GM23248 (cell line): Measurements from ENCODE around the gene ANO2. TPM values are rescaled to one million over a fixed set of nuclear protein-coding genes. Genes with fewer than 3 reads are reported as not detected.

Experiments
- DNase-seq: peaks from one replicate; pipeline ENCODE4 v3.0.0-alpha.2; 2015
- H2AFZ ChIP-seq: fragments of 200-600 bp; sonication (generic); 2 replicates; pipeline ENCODE4 v1.6.1; 2016; ENCODE audit warnings: antibody characterized with exemption
- H3F3A ChIP-seq: fragments of 200-600 bp; sonication (generic); 2 replicates; pipeline ENCODE4 v1.6.1; 2016; ENCODE audit warnings: mild to moderate bottlenecking, antibody characterized with exemption, mixed run types; ENCODE audit not compliant: insufficient read depth
- H3K27ac ChIP-seq: fragments of 200-600 bp; sonication (generic); 2 replicates; pipeline ENCODE4 v1.5.1; 2016; ENCODE audit warnings: mild to moderate bottlenecking
- H3K27me3 ChIP-seq: fragments of 200-600 bp; sonication (generic); replicated peaks from 2 replicates; pipeline ENCODE4 v1.6.1; 2016; ENCODE audit warnings: mild to moderate bottlenecking; ENCODE audit not compliant: insufficient read depth
- H3K36me3 ChIP-seq: fragments of 200-600 bp; sonication (generic); 2 replicates; pipeline ENCODE4 v1.6.1; 2016; ENCODE audit warnings: low read depth, mild to moderate bottlenecking
- H3K4me1 ChIP-seq: fragments of 200-600 bp; sonication (generic); 2 replicates; pipeline ENCODE4 v1.6.1; 2016; ENCODE audit warnings: mild to moderate bottlenecking; ENCODE audit not compliant: insufficient read depth
- H3K4me2 ChIP-seq: fragments of 200-600 bp; sonication (generic); one replicate; pipeline ENCODE4 v1.6.1; 2016; ENCODE audit warnings: mild to moderate bottlenecking; ENCODE audit not compliant: unreplicated experiment
- H3K4me3 ChIP-seq: fragments of 200-600 bp; sonication (generic); 2 replicates; pipeline ENCODE4 v1.5.1; 2016; ENCODE audit warnings: mild to moderate bottlenecking
- H3K79me2 ChIP-seq: fragments of 200-600 bp; sonication (generic); 2 replicates; pipeline ENCODE4 v1.6.1; 2016; ENCODE audit warnings: mild to moderate bottlenecking; ENCODE audit not compliant: insufficient read depth
- H3K9ac ChIP-seq: fragments of 200-600 bp; sonication (generic); 2 replicates; pipeline ENCODE4 v1.6.1; 2016; ENCODE audit warnings: mild to moderate bottlenecking
- H3K9me2 ChIP-seq: fragments of 200-600 bp; sonication (generic); 2 replicates; pipeline ENCODE4 v1.6.1; 2016; ENCODE audit warnings: mixed run types, mild to moderate bottlenecking, moderate library complexity; ENCODE audit not compliant: insufficient read depth
- H3K9me3 ChIP-seq: fragments of 200-600 bp; sonication (generic); one replicate; pipeline ENCODE4 v1.6.1; 2017; ENCODE audit warnings: low read depth
- H4K20me1 ChIP-seq: fragments of 200-600 bp; sonication (generic); 2 replicates; pipeline ENCODE4 v1.6.0; 2016; ENCODE audit not compliant: insufficient read depth
- EZH2 ChIP-seq: fragments of 200-600 bp; sonication (generic); IDR thresholded peaks from 2 replicates; pipeline ENCODE4 v1.6.1; 2018; ENCODE audit warnings: antibody characterized with exemption, mild to moderate bottlenecking; ENCODE audit not compliant: insufficient read depth, poor library complexity, severe bottlenecking
- EZH2phosphoT487 ChIP-seq: fragments of 200-600 bp; sonication (generic); IDR thresholded peaks from 2 replicates; pipeline ENCODE4 v1.6.1; 2018; ENCODE audit warnings: antibody characterized with exemption, moderate library complexity, mild to moderate bottlenecking, low read depth; ENCODE audit not compliant: insufficient read depth
- WGBS, 2 experiments: methylation state at CpG; one replicate each; pipeline ENCODE4 v1.1.6; 2015 to 2017; ENCODE audit warnings: low lambda C conversion rate in 2 of 2, low coverage in 1 of 2; ENCODE audit errors: missing lambda C conversion rate in 2 of 2; 5-methylcytosine and 5-hydroxymethylcytosine counted together
- in situ Hi-C: fragments of 300-500 bp; cut with MboI; formaldehyde crosslinking; loops from 2 replicates; pipeline ENCODE4 v1.15.0; 2020
- polyA plus RNA-seq: library from polyadenylated mRNA; unstranded; fragments of >200 nt; fragmentation: Nextera tagmentation; extraction: Ambion mirVana; gene quantifications from 2 replicates; pipeline ENCODE4 v1.2.1, GENCODE V29; 2016
- total RNA-seq: library from RNA; depleted of rRNA; stranded (reverse); fragments of >200 nt; shearing (Covaris generic); gene quantifications from 2 replicates; pipeline ENCODE4 v1.2.3, GENCODE V29; 2014

Gene ANO2
- total and polyA plus RNA-seq, 2 experiments from 2014 or later = not detected

DNA sequence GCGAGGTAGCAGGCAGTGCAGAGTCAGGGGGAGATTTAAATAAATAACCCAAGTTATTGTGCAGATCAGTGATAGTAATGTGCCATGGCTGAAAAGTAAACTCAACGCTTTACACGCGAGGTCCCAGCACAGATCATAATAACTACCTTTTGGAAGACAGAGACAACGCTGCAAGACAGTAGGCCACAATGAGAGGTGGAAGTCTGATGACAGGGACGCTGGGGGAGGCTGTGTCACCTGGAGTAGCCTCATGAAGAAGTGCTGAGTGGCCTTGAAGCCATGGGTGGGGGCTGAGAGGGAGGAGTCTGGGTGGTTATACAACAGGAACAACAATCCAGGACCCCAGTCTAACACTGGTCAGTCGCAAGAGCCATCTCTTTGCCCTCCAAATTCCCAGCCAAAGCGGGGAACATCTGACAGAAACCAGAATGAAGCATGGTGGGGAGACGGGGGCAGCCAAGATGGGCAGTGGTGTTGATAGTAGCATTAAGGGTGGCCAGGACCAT, 28.2 kb downstream of the ANO2 start:
- DNase-seq = no peak
- in situ Hi-C loops = no loop called here
- no peaks in the 10 kb centered on the region for H3K9me2 ChIP-seq
- TF ChIP-seq EZH2 (no peak), EZH2phosphoT487 (no peak)
- no peaks in the 10 kb centered on the region for H3F3A ChIP-seq
- no peak overlapping the region for H2AFZ ChIP-seq
- H3K4me3 ChIP-seq = no peak overlapping the region
- 61 to 72% methylated on average over 9 of the region's 9 CpGs for WGBS, 2 experiments
- no peaks in the 10 kb centered on the region for H4K20me1 ChIP-seq
- no peaks in the 10 kb centered on the region for H3K4me1 ChIP-seq
- H3K9ac ChIP-seq = no peak overlapping the region
- H3K4me2 ChIP-seq = no peak overlapping the region
- H3K9me3 ChIP-seq = no peaks in the 10 kb centered on the region
- H3K27me3 ChIP-seq = no peaks in the 10 kb centered on the region; the same call in 1 of the 2 replicates
- H3K79me2 ChIP-seq = no peaks in the 10 kb centered on the region
- H3K36me3 ChIP-seq = no peaks in the 10 kb centered on the region
- H3K27ac ChIP-seq = no peak overlapping the region

DNA sequence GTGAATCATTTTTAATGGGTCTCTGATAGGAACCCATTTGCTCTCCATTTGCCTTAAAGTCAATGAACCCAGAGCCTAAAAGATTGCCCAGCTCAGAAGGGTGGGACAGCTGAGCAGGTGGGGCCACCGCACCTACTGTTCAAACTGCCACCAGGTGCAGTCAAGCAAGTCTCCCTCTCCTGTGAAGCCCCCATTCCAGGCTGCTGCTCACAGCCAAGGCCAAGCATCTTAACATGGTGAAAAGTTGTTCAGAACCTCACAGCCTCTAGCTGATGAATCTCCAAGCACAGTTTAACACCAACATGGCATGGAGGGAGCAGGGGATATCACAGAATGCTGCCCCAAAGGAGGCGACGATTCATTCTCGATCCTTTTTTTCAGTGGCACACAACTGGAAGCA, 29.5 kb downstream of the ANO2 start:
- no peak for TF ChIP-seq EZH2phosphoT487
- no peak for TF ChIP-seq EZH2
- Histone ChIP-seq H3K9me3 (no peaks in the 10 kb centered on the region), H2AFZ (no peak overlapping the region), H3K27me3 (peaks cover 2% of the 10 kb centered on the region; the same call in 1 of the 2 replicates), H3K36me3 (no peaks in the 10 kb centered on the region), H3F3A (no peaks in the 10 kb centered on the region), H3K9ac (no peak overlapping the region), H3K27ac (no peak overlapping the region), H4K20me1 (no peaks in the 10 kb centered on the region), H3K9me2 (no peaks in the 10 kb centered on the region), H3K4me1 (no peaks in the 10 kb centered on the region), H3K4me2 (no peak overlapping the region), H3K4me3 (no peak overlapping the region), H3K79me2 (no peaks in the 10 kb centered on the region)
- WGBS, 2 experiments = 76 to 82% methylated on average over 4 of the region's 4 CpGs
- in situ Hi-C loops = no loop called here
- DNase-seq = no peak

DNA sequence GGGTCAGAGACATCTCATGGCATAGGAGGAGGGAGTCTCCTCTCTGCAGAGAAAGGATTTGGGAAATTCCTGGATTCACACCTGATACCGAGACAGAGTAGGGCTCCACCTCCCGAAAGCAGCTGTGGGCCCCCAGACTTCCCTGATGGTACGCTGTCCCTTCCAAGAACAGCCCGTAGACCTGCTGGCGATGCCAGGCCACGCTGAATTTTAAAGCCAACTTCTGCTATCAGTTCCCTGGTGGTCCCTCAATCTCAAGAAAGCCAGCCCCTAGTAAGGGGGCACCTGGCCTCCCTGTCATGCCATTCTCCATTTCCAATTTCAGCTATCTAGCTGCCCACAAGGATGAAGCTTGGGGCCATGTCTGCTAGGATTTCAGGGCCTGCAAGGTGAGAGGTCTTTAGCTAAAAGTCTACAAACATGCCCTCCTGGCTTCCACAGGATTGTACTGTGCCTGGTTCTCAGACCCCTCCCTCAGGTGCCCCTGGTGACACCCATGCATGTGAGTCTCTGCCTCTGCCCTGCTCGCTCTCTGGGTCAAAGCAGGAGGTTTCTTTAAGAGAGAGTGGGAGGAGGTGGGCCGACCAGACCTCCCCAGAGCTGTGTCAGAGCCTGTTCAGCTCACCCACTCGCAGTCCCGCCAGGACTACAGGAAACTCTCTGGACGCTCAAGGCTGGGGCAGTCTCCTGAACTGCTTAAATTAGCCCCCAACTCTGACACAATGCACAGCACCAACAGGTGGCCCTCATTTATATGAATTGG, 30.5 kb downstream of the ANO2 start:
- Histone ChIP-seq H3K4me2 (no peak overlapping the region), H3K9me2 (no peaks in the 10 kb centered on the region), H3K27ac (no peak overlapping the region), H3K4me1 (no peaks in the 10 kb centered on the region), H3K9ac (no peak overlapping the region), H2AFZ (no peak overlapping the region), H3K4me3 (no peak overlapping the region), H3K79me2 (no peaks in the 10 kb centered on the region), H4K20me1 (no peaks in the 10 kb centered on the region), H3K27me3 (peaks cover 7% of the 10 kb centered on the region; the same call in 1 of the 2 replicates), H3K36me3 (no peaks in the 10 kb centered on the region), H3F3A (no peaks in the 10 kb centered on the region), H3K9me3 (no peaks in the 10 kb centered on the region)
- WGBS, 2 experiments = 49 to 52% methylated on average over 11 of the region's 11 CpGs
- in situ Hi-C loops = no loop called here
- no peak for DNase-seq
- TF ChIP-seq EZH2 (no peak), EZH2phosphoT487 (no peak)

DNA sequence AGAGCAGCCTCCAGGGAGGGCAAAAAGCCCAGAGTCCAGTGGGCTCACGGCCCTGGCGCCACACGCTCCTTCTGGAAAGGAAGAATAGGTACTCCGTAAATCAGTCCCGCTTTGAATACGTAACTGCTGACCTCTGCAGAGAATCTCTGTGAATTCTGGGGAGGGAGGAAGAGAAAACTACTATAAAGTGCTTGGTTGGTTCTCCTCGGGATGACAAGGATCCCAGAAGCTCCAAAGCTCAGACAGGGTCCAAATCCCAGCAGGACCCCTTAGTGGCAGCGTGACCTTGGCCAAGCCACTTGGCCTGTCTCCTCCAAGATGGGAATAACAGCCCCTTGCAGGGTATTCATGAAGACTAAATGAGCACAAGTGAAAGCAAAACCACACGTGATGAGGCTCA, 31.7 kb downstream of the ANO2 start:
- 66 to 67% methylated on average over 9 of the region's 9 CpGs for WGBS, 2 experiments
- no peaks in the 10 kb centered on the region for H3F3A ChIP-seq
- no peak overlapping the region for H2AFZ ChIP-seq
- H3K36me3 ChIP-seq = no peaks in the 10 kb centered on the region
- no peaks in the 10 kb centered on the region for H3K9me3 ChIP-seq
- peaks cover 7% of the 10 kb centered on the region; the same call in 1 of the 2 replicates for H3K27me3 ChIP-seq
- TF ChIP-seq EZH2phosphoT487 = no peak
- TF ChIP-seq EZH2 = no peak
- no peaks in the 10 kb centered on the region for H3K9me2 ChIP-seq
- H3K4me3 ChIP-seq = no peak overlapping the region
- H4K20me1 ChIP-seq = no peaks in the 10 kb centered on the region
- in situ Hi-C loops = no loop called here
- H3K27ac ChIP-seq = no peak overlapping the region
- H3K9ac ChIP-seq = no peak overlapping the region
- no peak overlapping the region for H3K4me2 ChIP-seq
- H3K79me2 ChIP-seq = no peaks in the 10 kb centered on the region
- DNase-seq = no peak
- no peaks in the 10 kb centered on the region for H3K4me1 ChIP-seq
